Activated naive CD8-positive, alpha-beta T cell (primary cell): ENCODE results near the gene CXADR.
"Not testable (repeated sequence)": the region's sequence is repeated elsewhere in the genome, so short reads cannot be mapped to it uniquely, and the experiment has no call there.

Source experiments
- H3K27ac Mint-ChIP-seq: one replicate; pipeline ENCODE4 v1.8.0; 2021; ENCODE audit warnings: mixed read lengths
- H3K27me3 Mint-ChIP-seq: one replicate; pipeline ENCODE4 v1.8.0; 2021; ENCODE audit warnings: mixed read lengths
- H3K36me3 Mint-ChIP-seq: one replicate; pipeline ENCODE4 v1.8.0; 2021; ENCODE audit warnings: mixed read lengths
- H3K4me1 Mint-ChIP-seq: one replicate; pipeline ENCODE4 v1.8.0; 2021; ENCODE audit warnings: low read depth, mixed read lengths
- H3K4me3 Mint-ChIP-seq: one replicate; pipeline ENCODE4 v1.8.0; 2021; ENCODE audit warnings: mild to moderate bottlenecking, mixed read lengths
- H3K9me3 Mint-ChIP-seq: one replicate; pipeline ENCODE4 v1.8.0; 2021; ENCODE audit warnings: low read depth, mixed read lengths

CXADR gene

DNA sequence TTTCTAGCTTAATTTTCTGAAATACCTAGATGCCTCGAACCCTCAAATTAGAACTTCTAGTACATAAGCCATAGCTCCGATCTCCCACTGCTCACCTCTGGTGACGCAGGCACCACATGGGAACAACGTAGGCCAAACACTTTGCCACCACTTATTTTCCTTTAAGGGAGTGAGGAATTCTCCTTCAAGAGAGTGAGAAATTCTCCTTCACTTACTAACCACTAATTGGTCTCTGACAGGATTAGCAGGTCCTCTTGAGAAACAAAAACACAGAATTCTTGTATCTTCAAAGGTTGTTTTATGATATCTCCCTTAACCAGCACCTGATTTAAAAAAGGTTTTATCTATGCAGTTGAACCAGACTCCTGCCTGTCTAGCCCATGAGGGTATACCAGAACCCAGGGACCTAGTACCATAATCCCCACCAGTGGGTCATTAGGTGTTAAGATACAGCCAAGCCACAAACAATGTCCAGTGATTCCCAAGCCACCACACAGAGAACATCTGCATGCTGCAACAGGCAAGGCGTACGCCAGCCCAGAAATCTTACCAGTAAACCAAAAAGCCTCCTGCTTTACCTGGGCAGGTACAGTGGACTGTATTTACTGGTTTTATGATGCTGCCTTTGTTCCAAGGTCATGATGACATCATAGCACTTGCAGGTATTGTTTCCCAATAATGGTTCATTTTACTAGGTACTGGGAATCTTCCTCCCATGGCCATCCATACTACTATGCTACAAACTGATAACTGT, 20.3 kb upstream of the CXADR start:
- Mint-ChIP-seq H3K4me1 (no peaks in the 10 kb centered on the region), H3K27ac (no peak overlapping the region), H3K4me3 (no peak overlapping the region), H3K36me3 (no peaks in the 10 kb centered on the region), H3K27me3 (peaks cover 11% of the 10 kb centered on the region), H3K9me3 (no peaks in the 10 kb centered on the region)

DNA sequence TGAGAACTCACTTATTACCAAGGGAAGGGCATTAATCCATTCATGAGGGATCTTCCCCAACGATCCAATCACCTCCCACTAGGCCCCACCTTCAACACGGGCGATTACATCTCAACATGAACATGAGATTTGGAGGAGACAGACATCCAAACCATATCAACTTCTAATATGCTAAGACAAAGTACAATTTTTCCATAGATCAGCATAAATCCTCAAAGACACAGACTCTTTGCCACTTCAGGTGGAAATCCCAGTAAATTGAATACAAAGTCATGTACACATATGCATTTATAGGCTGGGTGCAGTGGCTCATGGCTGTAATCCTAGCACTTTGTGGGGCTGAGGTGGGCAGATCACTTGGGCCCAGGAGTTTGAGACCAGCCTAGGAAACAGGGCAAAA, 18.8 kb upstream of the CXADR start:
- Mint-ChIP-seq H3K4me1 (no peaks in the 10 kb centered on the region), H3K9me3 (no peaks in the 10 kb centered on the region), H3K4me3 (no peak overlapping the region), H3K36me3 (no peaks in the 10 kb centered on the region), H3K27me3 (peaks cover 11% of the 10 kb centered on the region), H3K27ac (no peak overlapping the region)

DNA sequence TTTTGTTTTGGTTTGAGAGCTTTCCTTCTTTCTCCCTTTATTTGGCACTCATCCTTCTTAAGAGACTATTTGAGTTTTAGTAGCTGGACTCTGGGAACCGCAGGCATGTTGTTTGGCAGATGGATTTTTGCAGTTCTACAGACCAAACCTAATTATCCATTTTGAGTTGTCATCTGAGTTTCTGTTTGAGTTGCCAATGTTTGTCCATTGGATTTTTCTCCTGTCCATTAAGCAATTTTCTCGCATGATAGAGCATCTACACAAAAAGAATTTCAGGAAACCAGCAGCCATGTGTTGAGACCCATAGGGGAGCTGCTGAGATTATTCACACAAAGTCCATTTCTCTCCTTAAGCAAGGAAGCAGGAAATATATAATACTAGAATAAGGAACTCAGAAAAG, 17.2 kb upstream of the CXADR start:
- no peaks in the 10 kb centered on the region for H3K4me1 Mint-ChIP-seq
- H3K4me3 Mint-ChIP-seq: no peak overlapping the region
- no peaks in the 10 kb centered on the region for H3K36me3 Mint-ChIP-seq
- H3K27ac Mint-ChIP-seq: no peak overlapping the region
- H3K27me3 Mint-ChIP-seq: peaks cover 11% of the 10 kb centered on the region
- no peaks in the 10 kb centered on the region for H3K9me3 Mint-ChIP-seq

DNA sequence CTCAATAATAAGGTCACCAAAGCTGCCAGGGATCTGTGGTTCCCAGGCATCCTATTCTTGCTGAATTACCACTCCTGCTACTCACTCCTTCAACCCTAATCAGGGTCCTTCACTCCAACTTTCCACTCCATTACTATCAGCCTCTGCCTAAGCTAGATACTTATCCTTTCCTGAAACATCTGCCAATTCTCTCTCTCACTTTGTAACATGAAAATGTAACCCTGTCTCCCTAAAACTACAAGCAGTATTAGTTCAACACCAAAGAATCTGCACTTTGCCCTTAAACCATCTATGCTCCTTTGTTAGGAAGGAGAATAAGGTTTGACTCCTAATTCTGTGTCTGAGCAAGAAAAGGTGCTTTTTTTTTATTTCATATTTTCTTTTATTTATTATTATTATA, 15.5 kb upstream of the CXADR start:
- Mint-ChIP-seq H3K4me1 (no peaks in the 10 kb centered on the region), H3K27me3 (peaks cover 10% of the 10 kb centered on the region), H3K9me3 (no peaks in the 10 kb centered on the region), H3K27ac (no peak overlapping the region), H3K4me3 (no peak overlapping the region), H3K36me3 (no peaks in the 10 kb centered on the region)

DNA sequence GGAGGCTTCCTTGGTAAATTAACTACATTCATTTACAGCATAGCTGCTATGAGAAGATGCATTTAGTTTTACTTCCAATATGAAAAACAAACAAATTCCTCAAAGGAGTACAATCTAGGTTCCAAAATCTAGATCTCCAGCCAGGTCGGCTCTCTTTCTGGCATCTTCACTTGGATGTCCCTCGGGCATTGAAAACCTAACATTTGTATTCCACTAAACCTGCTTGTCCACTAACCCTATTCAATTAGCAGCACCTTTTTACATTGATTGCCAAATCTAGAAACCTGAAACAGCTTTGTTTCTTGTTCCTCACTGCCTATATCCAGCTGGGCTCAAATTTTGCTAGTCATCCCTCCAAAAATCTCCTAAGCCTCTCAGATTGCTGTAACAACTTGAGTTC, 14.3 kb upstream of the CXADR start:
- no peaks in the 10 kb centered on the region for H3K4me1 Mint-ChIP-seq
- H3K36me3 Mint-ChIP-seq: peaks cover 2% of the 10 kb centered on the region
- no peak overlapping the region for H3K27ac Mint-ChIP-seq
- no peaks in the 10 kb centered on the region for H3K9me3 Mint-ChIP-seq
- H3K4me3 Mint-ChIP-seq: no peak overlapping the region
- peaks cover 6% of the 10 kb centered on the region for H3K27me3 Mint-ChIP-seq

DNA sequence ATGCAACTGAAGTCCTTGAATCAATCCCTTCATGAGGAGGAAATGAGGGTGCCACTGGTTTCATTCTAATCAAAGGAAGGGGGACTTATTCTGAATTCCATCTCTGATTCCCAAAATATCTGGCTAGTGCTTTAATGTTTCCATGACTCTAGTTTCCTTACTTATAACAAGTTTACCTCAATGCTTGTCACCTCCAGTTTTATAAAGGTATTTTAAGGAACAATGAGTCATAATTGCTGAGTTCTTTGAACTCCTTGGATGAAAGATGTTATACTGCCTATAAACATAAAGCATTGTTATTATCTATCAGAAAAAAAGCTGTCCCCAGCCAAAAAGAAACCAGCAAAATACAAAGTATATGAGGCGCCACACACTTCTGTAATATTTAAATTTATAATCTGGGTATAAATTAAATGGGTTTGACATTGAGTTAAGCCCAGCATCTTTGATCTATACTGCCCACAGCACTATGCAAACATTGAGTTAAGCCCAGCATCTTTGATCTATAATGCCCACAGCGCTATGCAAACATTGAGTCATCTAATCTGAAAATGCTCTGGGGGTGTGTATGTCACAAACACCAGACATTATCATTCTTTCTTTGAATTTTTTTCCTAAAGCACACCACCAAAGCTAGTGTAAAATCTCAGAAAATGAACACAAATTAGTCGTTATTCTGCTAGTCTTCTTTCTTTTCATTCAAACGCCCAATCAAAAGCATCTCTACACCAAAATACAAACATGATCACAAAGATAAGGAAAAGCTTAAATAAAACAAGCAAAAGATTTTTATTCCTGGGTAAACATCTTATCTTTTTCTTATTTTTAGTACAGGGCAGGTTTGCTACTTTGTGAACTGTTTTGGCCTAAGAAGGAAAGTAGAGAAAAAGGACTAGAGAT, 11.5 kb upstream of the CXADR start:
- peaks cover 3% of the 10 kb centered on the region for H3K27me3 Mint-ChIP-seq
- no peaks in the 10 kb centered on the region for H3K4me1 Mint-ChIP-seq
- no peak overlapping the region for H3K4me3 Mint-ChIP-seq
- H3K27ac Mint-ChIP-seq: no peak overlapping the region
- H3K9me3 Mint-ChIP-seq: no peaks in the 10 kb centered on the region
- peaks cover 2% of the 10 kb centered on the region for H3K36me3 Mint-ChIP-seq

DNA sequence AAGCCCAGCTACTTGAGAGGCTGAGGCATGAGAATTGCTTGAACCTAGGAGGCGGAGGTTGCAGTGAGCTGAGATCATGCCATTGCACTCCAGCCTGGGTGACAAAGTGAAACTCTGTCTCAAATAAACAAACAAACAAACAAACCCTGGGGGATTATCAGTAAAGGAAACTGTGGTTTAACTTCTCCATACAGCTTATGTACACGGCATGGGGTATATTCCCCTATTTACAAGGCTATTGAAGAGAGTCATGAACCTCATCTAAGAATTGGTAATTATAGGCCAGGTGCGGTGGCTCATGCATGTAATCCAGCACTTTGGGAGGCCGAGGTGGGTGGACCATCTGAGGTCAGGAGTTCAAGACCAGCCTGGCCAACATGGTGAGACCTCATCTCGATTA, 9.9 kb upstream of the CXADR start:
- not testable (repeated sequence) for H3K27me3 Mint-ChIP-seq, H3K36me3 Mint-ChIP-seq, H3K9me3 Mint-ChIP-seq, H3K4me1 Mint-ChIP-seq, H3K27ac Mint-ChIP-seq, H3K4me3 Mint-ChIP-seq

DNA sequence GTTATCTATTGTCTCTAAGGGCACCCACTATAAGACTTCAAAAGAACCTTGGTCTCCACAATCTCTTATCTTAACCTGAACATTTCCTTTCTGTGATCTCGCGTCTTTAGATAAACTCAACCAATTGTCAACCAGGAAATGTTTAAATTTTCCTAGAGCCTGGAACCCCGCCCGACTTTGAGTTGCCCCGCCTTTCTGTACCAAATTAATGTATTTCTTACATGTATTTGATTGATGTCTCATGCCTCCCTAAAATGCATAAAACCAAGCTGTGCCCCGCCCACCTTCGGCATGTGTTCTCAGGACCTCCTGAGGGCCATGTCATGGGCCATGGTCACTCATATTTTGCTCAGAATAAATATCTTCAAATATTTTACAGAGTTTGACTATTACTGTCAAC, 5.9 kb upstream of the CXADR start:
- Mint-ChIP-seq H3K36me3 (peaks cover 2% of the 10 kb centered on the region), H3K4me3 (no peak overlapping the region), H3K4me1 (peaks cover 1% of the 10 kb centered on the region), H3K27ac (no peak overlapping the region), H3K27me3 (no peaks in the 10 kb centered on the region), H3K9me3 (no peaks in the 10 kb centered on the region)

DNA sequence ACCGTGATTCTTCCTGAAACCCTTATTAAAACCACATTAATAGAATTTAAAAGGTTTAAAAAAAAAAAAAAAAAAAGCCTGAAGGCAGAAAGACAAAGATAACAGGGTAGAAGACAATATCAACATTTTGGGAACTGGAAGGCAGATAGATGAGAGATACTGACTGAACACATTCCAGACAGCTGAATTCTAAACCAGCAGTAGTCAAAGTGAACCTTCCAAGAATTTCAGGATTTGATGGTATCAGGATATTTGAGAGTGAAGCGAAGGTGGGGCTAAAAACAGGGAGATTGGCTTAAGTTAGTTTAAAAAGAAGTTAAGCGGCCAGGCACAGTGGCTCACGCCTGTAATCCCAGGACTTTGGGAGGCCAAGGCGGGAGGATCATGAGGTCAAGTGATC, 5.3 kb upstream of the CXADR start:
- Mint-ChIP-seq H3K9me3 (no peaks in the 10 kb centered on the region), H3K27me3 (no peaks in the 10 kb centered on the region), H3K4me1 (peaks cover 5% of the 10 kb centered on the region), H3K27ac (no peak overlapping the region), H3K4me3 (no peak overlapping the region), H3K36me3 (peaks cover 2% of the 10 kb centered on the region)

DNA sequence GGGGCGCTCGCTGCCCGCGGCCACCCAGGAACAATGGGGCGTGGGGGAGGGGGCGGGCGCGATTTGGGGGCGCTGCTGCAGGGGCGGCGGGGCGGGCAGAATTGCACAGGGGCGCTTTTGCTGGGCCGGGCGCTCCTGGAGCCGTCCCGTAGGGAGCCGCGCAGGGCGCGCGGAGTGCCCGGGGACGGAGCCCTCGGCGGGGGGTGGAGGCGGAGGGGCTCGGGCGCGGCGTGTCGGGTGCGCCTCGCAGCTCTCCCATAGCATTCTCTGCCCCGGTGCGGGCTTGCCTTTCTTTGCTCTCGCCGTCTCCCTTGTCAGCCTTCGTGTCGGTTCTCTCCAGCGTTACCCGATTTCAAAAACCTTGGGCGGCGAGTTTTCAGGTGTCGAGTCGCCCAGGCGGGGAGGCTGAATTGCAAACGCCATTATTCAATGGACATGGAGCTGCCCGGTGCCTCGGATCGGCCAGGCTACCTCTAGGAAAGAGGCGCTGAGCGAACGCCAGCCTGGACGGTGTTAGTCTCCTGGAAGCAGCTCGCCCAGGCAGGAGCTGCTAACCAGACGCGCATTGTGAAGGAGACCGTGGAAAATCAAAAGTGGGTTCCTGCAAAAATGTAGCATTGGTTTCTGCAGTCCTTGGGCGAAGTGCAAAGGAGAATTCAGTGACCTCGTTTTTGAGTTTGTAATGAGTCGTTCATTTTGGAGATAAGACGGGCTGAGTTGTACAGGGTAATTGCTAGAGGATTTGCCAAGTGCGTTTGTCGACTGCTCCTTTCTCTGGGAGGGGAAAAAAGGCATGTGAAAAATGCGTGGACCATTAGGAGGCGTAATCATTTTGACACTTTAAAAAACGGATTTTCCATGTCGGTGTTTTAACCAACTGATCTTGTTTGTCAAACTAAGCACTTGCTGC, 626 bp downstream of the CXADR start:
- Mint-ChIP-seq H3K4me3 (peak overlapping the region; percentile 91), H3K36me3 (no peaks in the 10 kb centered on the region), H3K27ac (no peak overlapping the region), H3K4me1 (peaks cover 16% of the 10 kb centered on the region), H3K27me3 (peaks cover 15% of the 10 kb centered on the region), H3K9me3 (no peaks in the 10 kb centered on the region)

DNA sequence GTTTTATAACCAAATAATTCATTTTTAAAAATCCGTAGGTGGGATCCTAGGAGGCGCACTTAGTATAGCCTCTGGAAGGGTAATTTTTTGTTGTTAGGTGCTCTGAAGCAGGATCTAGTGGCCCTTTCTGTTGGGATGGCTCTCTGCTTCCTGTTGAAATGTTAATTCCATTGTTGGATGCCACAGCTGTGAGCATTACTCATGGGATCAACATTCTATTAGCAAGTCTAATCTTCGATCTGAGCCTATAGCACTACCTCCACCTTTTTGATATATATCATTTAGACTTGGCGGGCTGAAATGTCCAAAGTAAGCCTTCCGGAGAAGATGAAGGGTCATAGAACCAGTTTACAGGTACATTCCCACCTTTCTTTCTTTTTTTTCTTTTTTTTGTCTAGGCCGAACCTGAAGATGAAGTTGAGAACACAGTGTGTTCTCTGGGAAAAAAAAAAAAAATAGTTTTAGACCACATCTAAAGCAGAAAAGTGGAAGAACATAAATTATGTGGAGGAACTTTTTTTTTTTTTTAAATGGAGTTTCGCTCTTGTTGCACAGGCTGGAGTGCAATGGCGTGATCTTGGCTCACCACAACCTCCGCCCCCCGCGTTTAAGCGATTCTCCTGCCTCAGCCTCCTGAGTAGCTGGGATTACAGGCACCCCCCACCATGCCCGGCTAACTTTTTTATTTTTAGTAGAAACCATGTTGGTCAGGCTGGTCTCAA, 1.4 kb downstream of the CXADR start:
- H3K27ac Mint-ChIP-seq: no peak overlapping the region
- peak overlapping the region; percentile 91 for H3K4me3 Mint-ChIP-seq
- no peaks in the 10 kb centered on the region for H3K36me3 Mint-ChIP-seq
- no peaks in the 10 kb centered on the region for H3K9me3 Mint-ChIP-seq
- H3K27me3 Mint-ChIP-seq: peaks cover 19% of the 10 kb centered on the region
- H3K4me1 Mint-ChIP-seq: peaks cover 16% of the 10 kb centered on the region

DNA sequence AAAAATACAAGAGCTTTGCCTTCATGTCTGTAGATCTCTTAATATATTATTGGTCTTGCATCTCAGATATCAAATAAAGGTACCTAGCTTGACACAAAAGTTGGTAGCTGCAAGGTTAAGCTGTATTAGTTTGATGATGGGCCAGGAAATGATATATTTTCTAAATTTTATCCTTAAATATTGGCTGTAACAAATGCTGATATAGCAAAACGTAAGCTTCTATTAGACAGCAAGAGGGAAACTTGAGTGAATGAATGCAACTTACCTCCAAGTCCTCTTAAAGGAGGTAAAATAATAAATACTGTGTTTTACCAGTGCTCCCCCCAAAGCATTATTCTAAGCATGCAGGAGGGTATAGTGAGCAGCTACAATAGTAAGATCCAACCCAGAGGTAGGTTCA, 4.2 kb downstream of the CXADR start:
- H3K36me3 Mint-ChIP-seq, H3K9me3 Mint-ChIP-seq, H3K4me3 Mint-ChIP-seq, H3K27ac Mint-ChIP-seq: not testable (repeated sequence)
- Mint-ChIP-seq H3K27me3 (peaks cover 24% of the 10 kb centered on the region), H3K4me1 (peaks cover 14% of the 10 kb centered on the region)

DNA sequence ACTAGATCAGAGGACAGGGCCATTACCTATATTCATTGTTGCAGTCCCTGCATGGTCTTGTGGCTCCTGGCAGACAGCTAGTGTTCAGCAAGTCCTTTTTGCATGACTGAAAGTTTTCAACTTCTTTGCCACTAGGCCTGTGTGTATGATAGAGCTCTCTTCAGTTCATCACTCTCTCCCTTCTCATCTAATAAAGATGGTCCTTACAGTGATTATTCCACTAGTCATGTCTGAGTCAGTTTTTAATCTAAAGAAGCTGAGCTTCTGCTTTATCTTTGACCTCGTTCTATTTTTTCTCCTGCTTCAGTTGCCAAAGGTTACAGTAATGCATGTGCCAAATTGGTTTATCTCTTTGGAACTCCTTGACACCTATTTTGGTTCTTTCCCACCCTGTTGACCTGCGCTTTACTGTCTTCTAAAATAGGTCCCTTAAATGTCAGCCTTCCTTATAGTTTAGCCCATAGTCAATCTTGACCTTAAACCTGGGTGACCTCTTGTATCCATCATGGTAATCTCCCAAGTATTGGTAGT, 6.4 kb downstream of the CXADR start:
- no peaks in the 10 kb centered on the region for H3K9me3 Mint-ChIP-seq
- no peaks in the 10 kb centered on the region for H3K36me3 Mint-ChIP-seq
- peaks cover 23% of the 10 kb centered on the region for H3K27me3 Mint-ChIP-seq
- H3K27ac Mint-ChIP-seq: no peak overlapping the region
- H3K4me1 Mint-ChIP-seq: peaks cover 2% of the 10 kb centered on the region
- H3K4me3 Mint-ChIP-seq: no peak overlapping the region

DNA sequence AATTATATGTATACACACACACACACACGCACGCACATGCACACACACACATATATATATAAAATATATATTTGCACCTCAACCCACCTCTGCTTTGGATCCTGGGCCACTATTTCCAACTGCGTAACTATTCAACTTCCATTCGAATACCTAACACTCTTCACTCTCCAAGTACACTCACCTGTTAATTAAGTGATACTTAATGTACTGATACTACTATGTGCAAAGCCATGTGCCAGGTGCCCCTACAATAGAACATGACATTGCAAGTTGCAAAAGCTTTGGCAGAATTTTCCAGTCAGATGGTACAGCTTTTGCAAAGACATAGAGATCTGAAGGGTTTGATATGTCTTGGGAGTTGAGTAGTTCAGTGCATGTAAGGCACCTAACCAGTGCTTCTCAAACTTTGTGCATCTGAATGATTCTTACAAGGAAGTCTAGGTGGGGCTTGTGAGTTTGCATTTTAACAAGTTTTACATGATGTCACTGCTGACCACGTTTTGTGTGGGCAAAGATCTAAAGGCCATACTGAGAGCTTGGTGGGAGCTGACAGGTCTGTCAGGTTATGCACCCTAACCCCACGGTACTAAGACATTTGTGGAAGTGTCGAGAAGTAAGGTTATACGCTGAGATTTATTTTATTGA, 7.2 kb downstream of the CXADR start:
- H3K4me3 Mint-ChIP-seq: no peak overlapping the region
- no peaks in the 10 kb centered on the region for H3K9me3 Mint-ChIP-seq
- H3K4me1 Mint-ChIP-seq: no peaks in the 10 kb centered on the region
- no peaks in the 10 kb centered on the region for H3K36me3 Mint-ChIP-seq
- H3K27ac Mint-ChIP-seq: no peak overlapping the region
- peaks cover 20% of the 10 kb centered on the region for H3K27me3 Mint-ChIP-seq
